Amygdala (tissue), 56 donors: Measurements from ENCODE around the gene LIN37.
A peak's percentile ranks its signal among the peaks of the same experiment; 100 is the strongest.

Source experiments
- DNase-seq, 56 donors: peaks; one replicate each; lab custom pipeline; 2025; lab: John Stamatoyannopoulos, UW

Gene LIN37

GRCh38 chr19:35750167-35750566, 1.8 kb downstream of the LIN37 start:
- DNase-seq, result no peak

GRCh38 chr19:35751839-35752745, 3.7 kb downstream of the LIN37 start:
- DNase-seq, result peak in 1 of 56 donors; percentile 21

- DNase-seq, result no peak
Measured at GRCh38 chr19:35752746-35753350, 4.5 kb downstream of the LIN37 start.

GRCh38 chr19:35753634-35754369, 5.4 kb downstream of the LIN37 start:
- DNase-seq, result no peak

- DNase-seq, result no peak
Measured at GRCh38 chr19:35754370-35755130, 6.2 kb downstream of the LIN37 start.

GRCh38 chr19:35755131-35755549, 6.8 kb downstream of the LIN37 start:
- no peak for DNase-seq

- DNase-seq, result no peak
Measured at GRCh38 chr19:35755550-35756376, 7.4 kb downstream of the LIN37 start.

GRCh38 chr19:35756377-35757230, 8.2 kb downstream of the LIN37 start, which contains the start of gene HSPB6:
Gene HSPB6 (minus strand): TSS chr19:35757029. CDS start chr19:35757008, 21 bp downstream.
- DNase-seq, result peak in 21 of 56 donors; percentile 10 to 58 (median 36)

- DNase-seq, result peak in 23 of 56 donors; percentile 38 to 84 (median 67)
Measured at GRCh38 chr19:35757231-35757748, 8.9 kb downstream of the LIN37 start.

GRCh38 chr19:35757749-35758608, 9.6 kb downstream of the LIN37 start, which contains the start of gene PROSER3:
Gene PROSER3 (plus strand): TSS chr19:35758176. CDS start chr19:35758216, 40 bp downstream.
- DNase-seq, result peak; percentile 78 to 100 (median 98)

- no peak for DNase-seq
Measured at GRCh38 chr19:35759697-35760096, 11.3 kb downstream of the LIN37 start.

GRCh38 chr19:35760711-35761349, 12.5 kb downstream of the LIN37 start:
- no peak for DNase-seq

GRCh38 chr19:35764432-35765315, 16.3 kb downstream of the LIN37 start:
- no peak for DNase-seq

GRCh38 chr19:35766571-35767104, 18.3 kb downstream of the LIN37 start:
- no peak for DNase-seq
